Measurements from ENCODE around the gene POLR2H. TPM values are rescaled to one million over a fixed set of nuclear protein-coding genes. Genes with fewer than 3 reads are reported as not detected.

POLR2H gene
- total RNA-seq, 1 donor from 2014 or later = 87.8 TPM

- no peak overlapping the region for H3K27ac Mint-ChIP-seq
- DNase-seq (ENCODE audit: extremely low spot score, unreplicated experiment) = no peak
- no peak for TF ChIP-seq CTCF (conservative IDR thresholded peaks at IDR 0.05)
- no peak overlapping the region for H3K4me3 Mint-ChIP-seq
- H3K27me3 Mint-ChIP-seq = peaks cover 5% of the 10 kb centered on the region
- no peaks in the 10 kb centered on the region for H3K36me3 Mint-ChIP-seq
- peaks cover 4% of the 10 kb centered on the region for H3K4me1 Mint-ChIP-seq (ENCODE audit: unreplicated experiment)
- H3K9me3 Mint-ChIP-seq = no peaks in the 10 kb centered on the region
Observed at GRCh38 chr3:184389384-184389783, 27.9 kb downstream of the POLR2H start.

GRCh38 chr3:184389935-184390528 is 28.5 kb downstream of the POLR2H start:
- Mint-ChIP-seq H3K36me3 (no peaks in the 10 kb centered on the region), H3K27me3 (peaks cover 5% of the 10 kb centered on the region), H3K27ac (no peak overlapping the region), H3K4me1 (ENCODE audit: unreplicated experiment) (peaks cover 4% of the 10 kb centered on the region), H3K4me3 (no peak overlapping the region), H3K9me3 (no peaks in the 10 kb centered on the region)
- no peak for DNase-seq (ENCODE audit: extremely low spot score, unreplicated experiment)
- TF ChIP-seq CTCF (conservative IDR thresholded peaks at IDR 0.05) = no peak

- DNase-seq (ENCODE audit: extremely low spot score, unreplicated experiment) = no peak
- peak overlapping the region; percentile 17 for H3K27ac Mint-ChIP-seq
- no peak overlapping the region for H3K4me3 Mint-ChIP-seq
- no peaks in the 10 kb centered on the region for H3K36me3 Mint-ChIP-seq
- H3K27me3 Mint-ChIP-seq = peaks cover 5% of the 10 kb centered on the region
- H3K4me1 Mint-ChIP-seq (ENCODE audit: unreplicated experiment) = peaks cover 4% of the 10 kb centered on the region
- no peaks in the 10 kb centered on the region for H3K9me3 Mint-ChIP-seq
- TF ChIP-seq CTCF (conservative IDR thresholded peaks at IDR 0.05) = no peak
Observed at GRCh38 chr3:184391266-184391665, 29.8 kb downstream of the POLR2H start.

- Mint-ChIP-seq H3K4me3 (no peak overlapping the region), H3K27ac (no peak overlapping the region), H3K27me3 (peaks cover 11% of the 10 kb centered on the region), H3K4me1 (ENCODE audit: unreplicated experiment) (no peaks in the 10 kb centered on the region), H3K9me3 (no peaks in the 10 kb centered on the region), H3K36me3 (no peaks in the 10 kb centered on the region)
- no peak for DNase-seq (ENCODE audit: extremely low spot score, unreplicated experiment)
- TF ChIP-seq CTCF (conservative IDR thresholded peaks at IDR 0.05) = no peak
Observed at GRCh38 chr3:184395320-184395660, 33.8 kb downstream of the POLR2H start.

- H3K4me1 Mint-ChIP-seq (ENCODE audit: unreplicated experiment) = no peaks in the 10 kb centered on the region
- H3K27ac Mint-ChIP-seq = no peak overlapping the region
- peaks cover 20% of the 10 kb centered on the region for H3K27me3 Mint-ChIP-seq
- no peaks in the 10 kb centered on the region for H3K9me3 Mint-ChIP-seq
- no peak overlapping the region for H3K4me3 Mint-ChIP-seq
- DNase-seq (ENCODE audit: extremely low spot score, unreplicated experiment) = no peak
- H3K36me3 Mint-ChIP-seq = no peaks in the 10 kb centered on the region
- no peak for TF ChIP-seq CTCF (conservative IDR thresholded peaks at IDR 0.05)
Observed at GRCh38 chr3:184399410-184399809, 37.9 kb downstream of the POLR2H start.
